ENCODE data around the gene RAP1GAP2.

Gene RAP1GAP2

DNA sequence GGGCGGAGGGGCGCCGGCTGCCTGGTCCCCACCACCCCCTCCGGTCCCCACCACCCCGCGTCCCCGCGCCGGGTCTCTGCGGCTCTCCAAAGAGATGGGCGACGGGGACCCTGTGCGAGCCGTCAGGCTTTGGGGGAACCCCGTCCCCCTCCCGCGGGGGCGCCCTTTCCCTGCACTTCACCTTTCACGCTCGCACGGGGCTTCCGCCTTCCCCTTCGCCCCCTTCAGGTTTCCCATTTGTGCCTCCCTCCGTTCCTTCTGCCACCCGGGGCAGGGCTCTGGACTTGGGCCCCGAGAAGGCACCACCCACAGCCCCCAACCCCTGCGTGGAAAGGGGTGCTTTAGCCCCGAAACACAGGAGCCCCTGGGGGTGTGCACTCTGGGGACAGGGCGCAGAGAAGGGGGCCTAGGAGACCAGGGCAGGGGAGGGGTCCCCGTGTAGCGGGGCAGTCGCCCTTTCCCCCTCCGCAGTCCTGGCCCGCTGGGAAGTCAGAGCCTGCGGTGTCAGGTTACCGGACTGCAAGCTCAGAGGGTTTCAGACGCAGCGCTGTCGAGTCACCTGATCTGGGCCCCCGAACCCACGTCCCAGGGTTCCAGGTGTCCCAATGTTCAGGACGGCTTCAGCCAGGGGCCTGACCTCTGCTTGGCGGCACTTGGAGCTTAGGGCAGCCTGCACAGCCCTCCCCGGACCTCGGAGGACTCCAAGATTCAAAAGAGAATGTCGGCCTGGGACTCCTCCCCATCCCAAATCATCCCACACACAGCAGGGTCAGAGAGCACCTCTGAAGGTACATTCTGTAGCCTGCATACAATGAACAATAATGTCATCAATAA is 40.1 kb upstream of the RAP1GAP2 start:
- DNase-seq (ENCODE audit: low read depth): no peak
- no peak overlapping the region for H3K4me3 ChIP-seq (ENCODE audit: low read depth, low read length)
- in situ Hi-C loops (cut with HindIII; ENCODE audit: low sequenced_read_pairs): loop anchor here (25.0 kb wide), 1 partner anchor 106 kb away; no protein-coding TSS in a partner anchor
- TF ChIP-seq, protein P1, sequence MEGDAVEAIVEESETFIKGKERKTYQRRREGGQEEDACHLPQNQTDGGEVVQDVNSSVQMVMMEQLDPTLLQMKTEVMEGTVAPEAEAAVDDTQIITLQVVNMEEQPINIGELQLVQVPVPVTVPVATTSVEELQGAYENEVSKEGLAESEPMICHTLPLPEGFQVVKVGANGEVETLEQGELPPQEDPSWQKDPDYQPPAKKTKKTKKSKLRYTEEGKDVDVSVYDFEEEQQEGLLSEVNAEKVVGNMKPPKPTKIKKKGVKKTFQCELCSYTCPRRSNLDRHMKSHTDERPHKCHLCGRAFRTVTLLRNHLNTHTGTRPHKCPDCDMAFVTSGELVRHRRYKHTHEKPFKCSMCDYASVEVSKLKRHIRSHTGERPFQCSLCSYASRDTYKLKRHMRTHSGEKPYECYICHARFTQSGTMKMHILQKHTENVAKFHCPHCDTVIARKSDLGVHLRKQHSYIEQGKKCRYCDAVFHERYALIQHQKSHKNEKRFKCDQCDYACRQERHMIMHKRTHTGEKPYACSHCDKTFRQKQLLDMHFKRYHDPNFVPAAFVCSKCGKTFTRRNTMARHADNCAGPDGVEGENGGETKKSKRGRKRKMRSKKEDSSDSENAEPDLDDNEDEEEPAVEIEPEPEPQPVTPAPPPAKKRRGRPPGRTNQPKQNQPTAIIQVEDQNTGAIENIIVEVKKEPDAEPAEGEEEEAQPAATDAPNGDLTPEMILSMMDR (IDR thresholded peaks at IDR 0.05; ENCODE audit: low read depth, low read length, missing control alignments): no peak

DNA sequence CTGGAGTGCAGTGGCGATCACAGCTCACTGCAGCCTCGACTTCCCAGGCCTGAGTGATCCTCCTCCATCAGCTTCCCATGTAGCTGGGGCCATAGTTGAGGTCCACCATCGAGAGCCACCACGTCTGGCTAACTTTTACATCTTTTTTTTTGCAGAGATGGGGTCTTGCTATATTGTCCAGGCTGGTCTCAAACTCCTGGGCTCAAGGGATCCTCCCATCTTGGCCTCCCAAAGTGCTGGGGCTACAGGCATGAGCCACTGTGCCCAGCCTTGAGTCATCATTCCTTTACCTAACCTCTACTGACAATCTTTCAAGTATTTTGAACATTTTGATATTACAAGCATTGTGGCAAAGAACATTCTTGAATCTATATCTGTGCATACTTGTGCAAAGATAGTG is 37.4 kb upstream of the RAP1GAP2 start:
- DNase-seq (ENCODE audit: low read depth): no peak
- TF ChIP-seq, protein P1 (IDR thresholded peaks at IDR 0.05; ENCODE audit: low read depth, low read length, missing control alignments): no peak
- in situ Hi-C loops (cut with HindIII; ENCODE audit: low sequenced_read_pairs): loop anchor here (25.0 kb wide), 1 partner anchor 103 kb away; no protein-coding TSS in a partner anchor

DNA sequence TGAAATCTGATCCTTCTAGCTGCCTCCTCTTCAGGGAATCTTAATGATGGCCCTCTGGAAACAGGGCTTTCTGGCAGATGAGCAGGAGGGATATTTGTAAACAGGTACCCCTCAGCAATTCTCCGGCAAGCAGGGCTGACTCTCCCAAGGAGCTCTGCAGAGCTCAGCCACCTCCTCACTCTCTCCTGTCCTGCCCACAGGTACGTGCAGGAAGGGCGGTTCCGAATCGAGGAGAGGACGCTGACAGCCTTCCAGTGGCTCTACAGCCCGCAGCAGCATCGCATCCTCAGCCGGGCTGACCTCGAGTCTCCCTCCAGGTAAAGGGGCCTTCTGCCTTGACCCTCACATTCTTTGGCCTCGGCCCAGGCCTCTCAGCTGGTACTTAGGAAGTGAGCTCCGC is 26.1 kb upstream of the RAP1GAP2 start:
- in situ Hi-C loops (cut with HindIII; ENCODE audit: low sequenced_read_pairs): loop anchor here (25.0 kb wide), 1 partner anchor 92 kb away; no protein-coding TSS in a partner anchor
- no peak overlapping the region for H3K4me3 ChIP-seq (ENCODE audit: low read depth, low read length)
- TF ChIP-seq, protein P1 (IDR thresholded peaks at IDR 0.05; ENCODE audit: low read depth, low read length, missing control alignments): no peak
- no peak for DNase-seq (ENCODE audit: low read depth)

More for the DNA sequence above, 37.4 kb upstream of the RAP1GAP2 start:
- no peak overlapping the region for H3K4me3 ChIP-seq (ENCODE audit: low read depth, low read length)

DNA sequence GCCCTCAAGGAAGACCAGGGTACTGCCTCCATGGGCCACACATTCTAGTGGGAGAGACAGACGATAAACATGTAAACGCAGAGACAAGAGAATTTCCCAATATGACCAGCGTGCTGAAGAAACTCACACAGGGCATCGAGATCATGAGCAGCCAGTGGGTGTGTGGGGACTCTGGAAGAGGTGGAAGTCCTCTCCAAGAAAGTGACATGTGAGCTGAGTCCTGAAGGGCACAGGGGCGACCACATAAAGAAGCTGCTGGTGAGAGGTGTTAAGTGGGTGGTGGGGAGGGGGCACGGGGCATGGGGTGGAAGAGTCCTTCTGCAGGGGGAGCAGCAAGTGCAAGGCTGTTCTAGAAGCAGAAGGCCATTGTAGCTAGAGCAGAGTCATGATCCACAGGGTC is 21.0 kb upstream of the RAP1GAP2 start:
- H3K4me3 ChIP-seq (ENCODE audit: low read depth, low read length): no peak overlapping the region
- no peak for DNase-seq (ENCODE audit: low read depth)
- in situ Hi-C loops (cut with HindIII; ENCODE audit: low sequenced_read_pairs): no loop called here
- TF ChIP-seq, protein P1 (IDR thresholded peaks at IDR 0.05; ENCODE audit: low read depth, low read length, missing control alignments): no peak

DNA sequence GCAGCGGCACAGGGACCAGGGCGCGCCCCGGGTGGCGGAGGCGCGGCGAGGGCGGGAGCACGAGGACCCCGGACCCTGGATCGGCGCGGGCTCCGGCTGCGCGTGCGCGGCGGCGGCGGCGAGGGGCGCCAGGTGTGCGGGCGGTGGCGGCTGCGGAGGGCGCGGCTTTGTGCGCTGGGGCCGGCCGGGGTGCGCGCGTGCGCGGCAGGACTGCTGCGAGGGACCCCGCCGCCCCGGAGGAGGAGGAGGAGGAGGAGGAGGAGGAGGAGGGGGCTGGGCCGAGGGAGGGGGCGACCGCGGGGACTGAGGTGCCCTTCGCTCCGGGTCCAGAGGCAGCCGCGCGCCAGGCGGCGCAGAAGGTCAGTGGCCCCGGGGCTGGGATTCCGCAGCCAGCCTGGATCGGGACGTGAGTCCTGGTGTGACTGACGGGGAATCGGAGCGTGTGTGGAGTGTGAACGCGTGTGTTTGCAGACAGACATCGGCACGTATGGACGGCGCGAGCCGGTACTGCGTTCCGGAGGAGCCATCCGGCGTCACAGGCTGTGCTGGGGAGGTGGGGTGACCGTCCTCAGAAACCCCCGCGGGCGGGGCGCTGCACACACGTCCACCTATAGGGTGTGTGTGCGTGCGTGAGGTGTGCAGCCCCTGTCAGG is 19.5 kb upstream of the RAP1GAP2 start:
- no peak for DNase-seq (ENCODE audit: low read depth)
- H3K4me3 ChIP-seq (ENCODE audit: low read depth, low read length): no peak overlapping the region
- in situ Hi-C loops (cut with HindIII; ENCODE audit: low sequenced_read_pairs): no loop called here
- TF ChIP-seq, protein P1 (IDR thresholded peaks at IDR 0.05; ENCODE audit: low read depth, low read length, missing control alignments): no peak

DNA sequence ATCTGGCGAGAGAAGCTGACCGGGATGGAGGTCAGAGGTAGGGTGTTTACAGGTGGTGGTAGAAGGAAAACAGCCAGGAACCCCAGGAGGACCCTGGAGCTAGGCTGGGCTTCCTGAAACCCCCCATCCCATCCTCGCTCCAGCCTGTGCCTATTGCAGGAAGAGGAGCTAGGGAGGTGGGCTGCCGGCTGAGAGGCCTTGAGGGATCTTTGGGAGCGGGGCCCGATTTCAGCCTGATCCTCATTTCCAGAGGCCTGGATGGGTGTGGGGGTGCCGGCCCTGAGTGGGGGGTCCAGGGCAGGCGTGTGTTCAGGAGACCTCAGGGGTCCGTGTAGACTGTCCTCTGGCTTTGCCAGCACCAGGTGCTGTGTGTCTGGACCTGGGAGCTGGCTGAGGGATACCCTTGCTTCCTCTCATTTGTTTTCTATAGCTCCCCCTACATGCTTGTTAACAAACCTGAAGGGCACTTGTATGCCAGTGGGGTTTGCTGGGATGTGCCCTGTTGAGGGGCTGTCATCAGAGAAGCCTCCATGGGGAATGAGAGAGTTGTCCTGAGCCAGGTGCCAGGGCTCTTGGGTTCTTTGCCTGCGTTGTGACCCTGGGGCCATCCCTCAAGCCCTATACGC is 18.9 kb upstream of the RAP1GAP2 start:
- TF ChIP-seq, protein P1 (IDR thresholded peaks at IDR 0.05; ENCODE audit: low read depth, low read length, missing control alignments): no peak
- no peak overlapping the region for H3K4me3 ChIP-seq (ENCODE audit: low read depth, low read length)
- in situ Hi-C loops (cut with HindIII; ENCODE audit: low sequenced_read_pairs): no loop called here
- no peak for DNase-seq (ENCODE audit: low read depth)
